Inferior parietal cortex (tissue), 1 donor: Measurements from ENCODE around the gene PCIF1.
"Not testable (repeated sequence)": the region's sequence is repeated elsewhere in the genome, so short reads cannot be mapped to it uniquely, and the experiment has no call there.

Experiments
- DNase-seq: peaks from one replicate; pipeline ENCODE4 v3.0.0-alpha.2; 2016; ENCODE audit errors: extremely low spot score

PCIF1 gene

DNA sequence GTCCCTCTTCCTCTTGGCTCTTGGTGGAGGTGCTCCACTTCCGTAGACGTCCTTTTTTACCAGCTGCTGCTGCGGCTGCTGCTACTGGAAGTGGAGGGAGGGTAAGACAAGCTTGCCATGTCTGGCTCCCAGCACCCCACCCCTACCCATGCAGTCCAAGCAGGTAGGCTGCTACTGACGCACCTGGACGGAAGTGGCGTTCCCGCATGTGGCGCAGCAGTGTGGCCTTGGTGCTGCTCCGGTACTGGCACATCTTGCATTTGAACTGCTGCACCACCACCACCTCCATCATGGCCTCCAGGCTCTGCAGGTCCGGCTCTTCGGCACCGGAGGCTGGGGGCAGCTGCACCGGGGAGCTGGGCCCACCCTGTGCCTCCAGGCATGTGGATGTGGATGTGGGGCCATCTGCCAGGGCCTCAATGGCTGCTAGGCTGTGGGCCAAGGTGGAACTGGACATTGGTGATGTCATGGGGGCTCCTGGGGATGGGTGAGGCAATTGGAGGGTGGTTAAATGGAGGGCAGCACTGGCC lies 33.1 kb downstream of the PCIF1 start:
- DNase-seq: no peak

DNA sequence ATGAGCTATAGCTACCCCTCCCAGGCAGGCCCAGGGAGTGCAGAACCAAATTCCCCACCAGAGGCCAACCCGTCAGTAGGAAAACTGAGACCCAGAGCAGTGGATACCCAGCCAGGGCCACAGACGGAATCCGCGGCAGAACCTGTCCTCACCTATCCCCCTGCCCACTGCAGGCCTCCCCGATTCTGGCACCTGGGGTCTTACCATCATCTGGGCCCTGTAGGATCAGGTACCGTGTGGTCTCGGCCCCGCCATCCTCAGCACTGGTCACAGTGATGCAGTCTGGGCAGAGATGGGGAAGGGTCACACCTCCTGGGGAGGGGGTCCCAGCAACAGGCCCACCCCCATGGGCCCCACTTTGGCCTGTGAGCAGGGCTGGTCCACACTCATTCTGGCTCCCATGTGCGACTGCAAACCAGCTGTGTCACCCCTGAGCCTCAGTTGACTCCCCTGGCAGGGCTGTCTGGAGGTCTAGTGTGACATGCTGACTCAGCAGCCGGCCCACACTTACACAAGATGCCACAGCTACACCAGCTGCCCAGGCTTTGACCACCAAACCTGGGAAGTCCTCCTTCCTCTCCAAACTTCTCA lies 33.7 kb downstream of the PCIF1 start:
- DNase-seq: no peak

DNA sequence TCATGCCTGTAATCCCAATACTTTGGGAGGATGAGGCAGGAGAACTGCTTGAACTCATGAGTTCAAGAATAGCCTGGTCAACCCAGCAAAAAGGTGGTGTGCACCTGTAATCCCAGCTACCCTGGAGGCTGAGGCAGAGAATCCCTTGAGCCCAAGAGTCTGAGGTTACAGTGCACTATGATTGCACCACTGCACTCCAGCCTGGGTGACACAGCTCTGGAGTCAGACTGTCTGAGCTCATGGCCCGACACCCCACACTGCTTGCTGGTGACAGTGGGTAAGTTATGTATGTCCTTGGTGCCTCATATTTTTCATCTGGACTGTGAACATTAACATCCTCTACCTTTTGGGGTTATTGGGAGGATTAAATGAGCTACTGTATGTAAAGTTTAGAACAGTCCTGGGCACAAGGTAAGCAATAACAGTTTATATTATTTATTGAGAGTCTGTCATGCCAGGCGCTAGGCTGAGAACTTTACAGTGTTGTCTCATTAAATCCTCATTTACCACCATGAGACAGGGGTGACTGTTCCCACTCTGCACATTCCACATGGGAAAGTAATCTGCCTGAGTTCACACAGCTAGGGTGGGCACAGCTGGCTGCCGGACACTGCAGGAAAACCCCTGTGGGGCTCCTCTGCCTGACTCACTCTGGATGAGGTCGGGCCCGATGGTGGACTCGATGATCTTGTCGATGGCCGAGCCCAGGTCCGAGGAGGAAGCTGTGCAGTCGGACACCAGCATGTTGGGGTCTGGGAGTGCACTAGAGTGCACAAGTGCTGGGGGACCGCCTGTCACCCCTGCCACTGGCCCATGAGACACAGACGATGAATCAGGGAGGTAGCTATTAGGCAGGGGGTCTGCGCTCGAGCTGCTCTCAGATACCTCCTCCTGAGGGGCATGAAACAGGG lies 34.6 kb downstream of the PCIF1 start:
- DNase-seq: no peak

DNA sequence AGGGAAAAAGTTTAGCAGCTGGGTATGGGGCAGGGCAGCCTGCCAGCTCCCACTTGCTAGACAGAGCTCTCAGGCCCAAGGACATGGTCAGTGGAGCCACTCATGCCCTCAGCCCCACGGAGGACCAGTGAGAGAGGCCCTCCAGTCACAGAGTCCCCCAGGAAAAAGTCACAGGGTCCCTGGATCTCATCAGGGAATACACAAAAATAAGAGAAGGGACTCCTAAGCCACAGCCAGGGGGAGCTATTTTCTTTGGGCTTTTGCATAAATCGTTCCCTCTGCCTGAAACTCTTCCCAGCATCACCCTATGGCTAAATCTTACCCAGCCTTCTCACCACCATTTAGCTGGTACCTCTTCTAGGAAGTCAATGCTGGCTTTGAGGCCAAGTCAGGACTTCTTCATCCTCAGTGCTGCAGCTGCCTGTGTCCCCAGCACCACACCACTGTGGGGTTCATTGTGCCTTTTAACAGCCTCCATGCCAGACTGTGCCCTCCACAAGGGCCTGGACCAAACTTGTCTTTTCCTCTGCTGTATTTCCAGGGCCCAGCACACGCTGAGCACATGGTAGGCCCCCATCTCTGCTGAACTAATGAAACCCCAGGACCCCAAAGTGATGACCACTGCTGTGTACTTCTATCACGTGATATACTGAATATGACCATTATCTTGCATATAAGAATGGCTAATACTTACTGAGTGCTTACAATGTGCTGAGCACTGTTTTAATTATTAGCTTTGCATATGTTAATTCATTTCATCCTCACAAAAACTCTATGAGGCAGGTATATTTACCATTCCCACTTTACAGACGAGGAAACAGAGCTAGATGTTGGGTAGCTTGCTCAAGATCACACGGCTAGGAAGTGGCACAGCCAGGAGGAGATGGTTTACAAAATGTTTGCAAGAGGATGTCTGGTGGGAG lies 35.5 kb downstream of the PCIF1 start:
- DNase-seq: peak; percentile 66

DNA sequence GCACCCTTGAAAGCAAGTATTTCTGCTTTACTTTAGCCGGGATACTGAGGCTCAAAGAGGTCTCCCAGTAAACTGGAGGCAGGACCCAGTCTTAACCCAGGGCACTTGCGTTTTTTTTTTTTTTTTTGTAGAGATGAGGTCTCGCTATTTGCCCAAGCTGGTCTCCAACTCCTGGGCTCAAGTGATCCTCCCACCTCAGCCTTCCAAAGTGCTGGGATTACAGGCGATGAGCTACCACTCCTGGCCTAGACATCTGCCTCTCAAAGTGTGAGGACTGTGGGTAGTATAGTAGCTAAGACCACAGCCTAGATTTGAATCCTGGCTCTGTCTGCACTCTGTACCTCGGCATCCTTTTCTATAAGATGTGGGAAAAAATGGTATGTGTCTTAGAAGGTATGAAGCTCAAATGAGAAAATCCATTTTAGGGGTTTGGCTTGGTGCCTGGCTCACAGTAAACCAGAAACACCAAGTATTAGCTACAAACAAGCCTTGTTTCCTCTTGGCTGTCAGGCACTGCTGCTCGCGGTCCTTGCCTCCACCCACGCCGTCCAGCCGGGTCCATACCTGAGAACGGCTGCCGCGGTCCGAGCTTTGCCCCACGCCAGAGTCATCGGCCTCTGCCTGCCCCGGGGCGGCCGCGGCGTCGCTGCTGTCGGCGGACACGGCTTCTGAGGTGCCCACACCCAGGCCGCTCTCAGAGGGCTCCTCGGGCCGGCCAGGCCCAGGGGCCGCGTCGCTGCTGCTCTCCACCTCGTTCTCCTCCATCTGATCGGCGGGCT lies 36.4 kb downstream of the PCIF1 start:
- peak; percentile 22 for DNase-seq

DNA sequence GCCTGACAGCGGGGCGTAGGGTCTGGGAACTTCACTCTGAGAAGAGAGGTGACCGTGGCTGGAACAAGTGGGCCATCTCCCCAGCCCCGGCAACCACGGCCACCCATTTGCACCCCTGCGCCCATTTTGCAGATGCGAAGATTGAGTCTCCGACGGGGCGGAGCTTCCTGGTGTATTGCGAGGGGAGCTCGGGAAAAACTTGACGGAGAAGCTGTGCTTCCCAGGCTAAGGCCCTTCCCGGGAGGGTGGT lies 36.9 kb downstream of the PCIF1 start:
- DNase-seq: no peak

DNA sequence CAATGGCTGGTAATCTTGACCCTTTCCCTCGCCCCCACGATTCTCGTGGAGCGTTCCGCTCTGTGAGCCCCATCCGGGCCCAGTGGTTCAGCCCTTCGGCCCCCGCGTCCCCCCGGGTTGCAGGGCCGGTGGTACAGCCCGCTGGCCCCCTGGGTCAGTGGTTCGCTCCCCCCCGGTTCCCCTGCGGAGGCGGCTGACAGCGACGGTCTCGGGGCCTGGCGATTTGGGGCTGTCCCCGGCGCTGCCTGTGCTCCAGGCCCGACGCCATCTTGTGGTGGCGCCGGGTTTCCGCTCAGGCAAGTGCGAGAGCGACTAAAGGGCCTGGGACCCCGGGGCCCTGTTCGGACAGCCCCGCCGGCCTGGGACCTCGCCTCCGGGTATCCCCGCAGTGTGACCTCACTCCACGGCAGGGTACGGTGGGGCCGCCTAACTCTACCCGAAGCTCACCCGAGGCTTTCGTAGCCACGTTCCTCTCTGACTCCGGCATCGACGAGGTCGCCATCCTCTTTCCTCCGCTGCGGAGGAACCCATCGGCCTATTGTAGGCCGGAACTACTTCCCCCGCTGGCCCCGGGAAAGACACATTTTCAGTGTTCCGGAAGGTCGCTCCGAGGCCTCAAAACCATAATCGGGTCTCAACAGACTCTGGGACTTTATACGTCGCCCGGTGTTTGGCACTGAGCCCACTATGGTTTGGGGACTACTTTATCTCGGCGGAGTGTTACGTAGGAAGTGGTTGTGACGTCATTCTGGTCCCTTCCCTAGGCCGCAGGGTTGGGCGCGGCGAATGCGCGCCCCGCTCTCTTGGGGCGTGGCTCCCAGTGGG lies 37.4 kb downstream of the PCIF1 start, which contains the start of gene ZNF335:
TSS of gene ZNF335 (minus strand) at position 529 of the 825 bp plus-strand sequence. CDS start 793 bp downstream, outside the sequence.
- peak; percentile 95 for DNase-seq

DNA sequence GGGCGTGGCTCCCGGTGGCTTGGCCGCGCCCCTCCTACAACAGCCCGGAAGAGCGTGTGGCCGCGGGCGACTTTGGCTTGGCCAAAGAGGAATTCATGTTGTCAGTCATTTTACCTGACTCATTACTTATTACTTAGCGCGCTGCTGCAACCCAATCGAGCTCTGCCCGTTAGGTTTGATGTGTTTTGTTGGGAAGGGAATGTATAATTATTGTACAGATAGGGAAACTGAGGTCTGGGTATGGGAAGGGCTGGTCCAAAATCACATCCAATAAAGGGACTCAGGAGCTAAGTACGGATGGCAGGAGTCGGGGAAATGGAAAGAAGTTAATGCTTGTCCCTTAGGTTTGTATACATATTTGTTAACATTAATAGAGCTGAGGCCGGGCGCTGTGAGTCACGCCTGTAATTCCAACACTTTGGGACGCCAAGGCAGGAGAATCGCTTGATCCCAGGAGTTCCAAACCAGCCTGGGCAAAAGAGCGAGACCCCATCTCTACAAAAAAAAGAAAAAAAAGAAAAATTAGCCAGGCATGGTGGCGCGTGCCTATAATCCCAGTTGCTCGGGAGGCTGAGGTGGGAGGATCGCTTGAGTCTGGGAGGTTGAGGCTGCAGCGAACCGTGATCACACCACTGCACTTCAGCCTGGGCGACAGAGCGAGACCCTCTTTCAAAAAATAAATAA lies 38.2 kb downstream of the PCIF1 start:
- no peak for DNase-seq

DNA sequence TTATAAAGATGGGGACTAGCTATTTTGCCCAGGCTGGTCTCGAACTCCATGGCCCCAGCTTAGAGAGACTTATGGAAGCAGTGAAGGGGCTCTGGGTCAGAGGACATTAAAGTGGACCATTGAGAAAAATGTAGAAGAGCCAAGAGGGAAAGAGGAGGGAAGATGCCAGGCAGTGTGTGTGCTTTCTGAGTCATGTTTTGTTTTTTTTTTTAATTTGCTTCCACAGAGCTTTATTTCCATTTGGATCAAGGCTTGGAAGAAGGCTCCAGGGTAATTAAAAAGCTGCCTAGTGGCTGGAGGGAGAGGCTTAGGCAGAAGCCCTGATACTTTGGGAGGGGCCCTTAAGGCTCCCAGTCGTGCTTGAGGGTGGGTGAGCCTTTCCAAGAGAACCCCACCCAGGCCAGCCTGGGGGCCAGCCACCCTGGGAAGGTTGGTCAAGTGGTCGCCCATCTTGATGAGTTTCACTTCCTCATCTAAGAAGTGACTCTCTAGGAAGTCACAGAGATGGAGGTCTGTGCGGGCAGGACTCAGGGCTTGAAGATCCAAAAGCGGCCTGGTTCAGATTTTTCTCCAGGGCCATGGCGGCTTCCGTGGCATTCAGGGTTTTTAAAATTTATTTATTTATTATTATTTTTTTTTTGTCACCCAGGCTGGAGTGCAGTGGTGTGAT lies 40.5 kb downstream of the PCIF1 start:
- DNase-seq: no peak

DNA sequence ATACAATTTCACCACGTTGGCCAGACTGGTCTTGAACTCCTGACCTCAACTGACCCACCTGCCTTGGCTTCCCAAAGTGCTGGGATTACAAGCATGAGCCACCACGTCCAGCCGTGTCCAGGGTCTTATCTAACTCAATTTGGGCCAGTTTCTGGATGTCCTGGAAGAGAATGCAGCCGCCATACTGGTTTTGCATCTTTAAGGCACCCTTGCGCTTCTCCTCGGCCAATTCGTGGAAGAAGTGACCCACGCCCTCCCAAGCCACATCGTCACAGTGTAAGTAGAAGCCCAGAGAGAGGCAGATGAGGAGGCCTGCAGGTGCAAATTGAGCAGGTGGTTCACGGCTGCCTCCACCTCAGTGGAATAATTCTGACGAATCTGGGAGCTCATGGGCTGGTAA lies 41.2 kb downstream of the PCIF1 start:
- DNase-seq: no peak

DNA sequence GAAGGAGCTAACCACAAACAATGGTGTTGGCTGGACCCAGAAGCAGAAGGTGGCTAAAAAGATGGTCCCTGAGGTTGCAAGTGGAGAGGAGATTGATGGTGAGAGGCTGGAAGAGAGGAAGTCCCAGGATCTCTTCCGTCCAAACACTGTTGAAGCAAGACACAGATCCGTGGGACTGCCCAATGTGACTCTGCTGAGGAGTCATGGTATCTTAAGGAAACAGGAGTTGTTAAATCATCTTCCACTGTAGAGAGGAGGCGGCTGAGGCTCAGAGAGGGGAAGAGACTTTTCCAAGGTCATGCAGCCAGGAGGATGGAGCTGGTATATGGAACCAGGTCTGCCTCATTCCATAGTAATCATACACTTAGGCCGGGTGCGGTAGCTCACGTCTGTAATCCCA lies 41.6 kb downstream of the PCIF1 start:
- no peak for DNase-seq

DNA sequence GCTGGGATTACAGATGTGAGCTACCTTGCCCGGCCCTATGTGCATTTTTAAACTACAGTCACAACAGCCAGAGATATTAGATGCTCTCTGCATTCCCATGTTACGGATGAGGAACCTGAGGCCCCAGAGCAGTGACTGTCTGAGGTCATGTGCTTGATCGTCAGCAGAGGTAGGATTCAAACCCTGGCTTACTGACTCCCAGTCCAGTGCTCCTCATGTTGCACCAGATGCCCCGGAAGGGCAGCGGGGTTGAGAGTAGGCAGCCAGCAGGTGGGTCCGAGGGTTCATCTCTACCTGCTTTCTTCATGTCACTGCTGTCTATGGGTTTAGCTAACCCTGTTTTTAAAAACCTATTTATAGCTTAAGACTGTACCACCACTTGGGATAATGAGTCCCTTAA lies 46.8 kb downstream of the PCIF1 start:
- DNase-seq: no peak

DNA sequence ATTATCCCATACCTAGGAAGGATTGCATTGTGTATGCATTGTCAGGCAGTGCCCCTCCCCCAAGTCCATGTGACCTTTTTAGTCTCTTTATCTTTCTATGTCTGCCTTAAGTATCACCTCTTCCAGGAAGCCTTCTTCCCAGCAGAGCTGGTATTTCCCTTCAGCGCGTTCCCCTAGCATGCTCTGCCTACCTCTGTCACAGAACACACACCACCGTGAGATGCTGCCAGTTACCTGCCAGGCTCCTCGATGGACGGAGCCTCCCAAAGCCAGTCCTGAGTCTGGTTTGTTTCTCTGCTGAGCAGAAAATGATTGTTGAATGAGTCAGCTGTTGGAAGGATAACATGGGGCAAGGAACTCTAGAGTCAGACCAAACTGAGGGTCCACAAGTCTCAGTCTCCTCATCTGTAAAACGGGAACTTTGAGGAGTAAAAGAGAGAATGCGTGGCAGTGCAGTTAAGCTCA lies 48.8 kb downstream of the PCIF1 start:
- no peak for DNase-seq

DNA sequence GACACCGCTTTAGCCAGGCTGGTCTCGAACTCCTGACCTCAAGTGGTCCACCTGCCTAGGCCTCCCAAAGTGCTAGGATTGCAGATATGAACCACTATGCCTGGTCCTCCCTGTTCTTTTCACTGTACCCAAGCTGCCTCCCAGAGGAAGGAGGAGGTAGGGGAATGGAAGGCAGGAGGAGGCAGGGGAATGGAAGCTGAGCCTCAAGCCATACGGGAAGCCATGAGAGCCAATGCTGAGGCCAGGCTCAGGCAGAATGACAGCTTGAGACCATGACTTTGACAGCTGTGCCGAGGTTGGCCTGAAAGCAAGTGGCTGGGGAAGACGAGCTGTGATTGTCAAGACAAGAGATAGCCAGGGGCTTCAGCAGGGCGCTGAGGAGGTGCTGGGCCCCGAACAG lies 51.1 kb downstream of the PCIF1 start:
- DNase-seq: no peak

DNA sequence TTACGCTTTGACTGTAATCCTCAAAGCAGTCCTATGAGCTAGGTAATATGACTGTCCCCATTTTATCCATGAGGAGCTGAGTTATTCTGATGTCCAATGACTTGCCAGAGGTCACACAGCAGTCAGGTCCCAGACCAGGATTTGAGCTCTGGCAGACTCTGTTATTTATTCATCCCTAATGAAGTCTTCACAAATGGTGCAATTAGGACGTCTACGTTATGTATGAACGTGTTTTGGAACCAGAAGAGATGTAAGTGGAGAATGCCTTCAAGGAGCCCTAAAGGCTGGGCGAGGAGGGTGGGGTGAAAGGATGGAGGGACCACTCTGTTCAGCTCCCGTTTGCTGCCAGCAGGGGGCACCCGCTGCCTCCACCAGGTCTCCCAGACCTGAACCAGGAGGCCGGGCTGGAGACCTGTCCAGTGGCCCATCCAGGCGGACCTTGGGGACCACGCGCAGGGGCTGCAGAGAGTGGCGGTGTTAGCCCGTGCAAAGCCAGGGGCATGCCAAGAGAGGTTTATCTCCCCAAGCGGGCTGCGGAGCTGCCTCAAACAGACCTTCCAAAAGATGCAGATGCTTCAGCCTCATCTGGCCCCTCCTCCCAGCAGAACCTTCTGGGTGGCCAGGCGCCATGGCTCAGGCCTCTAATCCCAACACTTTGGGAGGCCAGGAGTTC lies 52.8 kb downstream of the PCIF1 start:
- DNase-seq: peak; percentile 62

DNA sequence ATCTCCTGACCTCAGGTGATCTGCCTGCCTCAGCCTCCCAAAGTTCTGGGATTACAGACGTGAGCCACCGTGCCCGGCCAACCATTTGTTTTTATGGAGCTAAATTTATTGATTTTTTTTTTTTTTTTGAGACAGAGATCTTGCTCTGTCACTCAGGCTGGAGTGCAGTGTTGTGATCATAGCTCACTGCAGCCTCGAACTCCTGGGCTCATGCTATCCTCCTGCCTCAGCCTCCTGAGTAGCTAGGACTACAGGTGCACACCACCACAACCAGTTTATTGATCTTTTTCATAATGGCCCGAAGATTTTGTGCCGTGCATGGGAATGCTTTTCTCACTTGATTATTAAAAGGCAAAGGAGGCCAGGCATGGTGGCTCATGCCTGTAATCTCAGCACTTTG lies 54.3 kb downstream of the PCIF1 start:
- not testable (repeated sequence) for DNase-seq

DNA sequence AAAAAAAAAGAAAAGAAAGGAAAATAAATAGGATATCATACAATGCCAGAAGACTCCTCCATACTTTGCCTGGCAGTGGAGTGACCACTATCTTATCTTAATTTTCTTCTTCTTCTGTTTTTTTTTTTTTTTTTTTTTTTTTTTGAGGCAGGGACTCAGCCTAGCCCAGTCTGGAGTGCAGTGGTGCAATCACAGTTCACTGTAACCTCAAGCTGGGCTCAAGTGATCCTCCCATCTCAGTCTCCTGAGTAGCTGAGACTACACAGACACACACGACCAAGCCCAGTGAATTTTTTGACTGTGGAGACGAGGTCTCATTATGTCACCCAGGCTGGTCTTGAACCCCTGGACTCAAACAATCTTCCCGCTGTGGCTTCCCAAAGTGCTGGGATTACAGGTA lies 57.1 kb downstream of the PCIF1 start:
- DNase-seq: no peak

DNA sequence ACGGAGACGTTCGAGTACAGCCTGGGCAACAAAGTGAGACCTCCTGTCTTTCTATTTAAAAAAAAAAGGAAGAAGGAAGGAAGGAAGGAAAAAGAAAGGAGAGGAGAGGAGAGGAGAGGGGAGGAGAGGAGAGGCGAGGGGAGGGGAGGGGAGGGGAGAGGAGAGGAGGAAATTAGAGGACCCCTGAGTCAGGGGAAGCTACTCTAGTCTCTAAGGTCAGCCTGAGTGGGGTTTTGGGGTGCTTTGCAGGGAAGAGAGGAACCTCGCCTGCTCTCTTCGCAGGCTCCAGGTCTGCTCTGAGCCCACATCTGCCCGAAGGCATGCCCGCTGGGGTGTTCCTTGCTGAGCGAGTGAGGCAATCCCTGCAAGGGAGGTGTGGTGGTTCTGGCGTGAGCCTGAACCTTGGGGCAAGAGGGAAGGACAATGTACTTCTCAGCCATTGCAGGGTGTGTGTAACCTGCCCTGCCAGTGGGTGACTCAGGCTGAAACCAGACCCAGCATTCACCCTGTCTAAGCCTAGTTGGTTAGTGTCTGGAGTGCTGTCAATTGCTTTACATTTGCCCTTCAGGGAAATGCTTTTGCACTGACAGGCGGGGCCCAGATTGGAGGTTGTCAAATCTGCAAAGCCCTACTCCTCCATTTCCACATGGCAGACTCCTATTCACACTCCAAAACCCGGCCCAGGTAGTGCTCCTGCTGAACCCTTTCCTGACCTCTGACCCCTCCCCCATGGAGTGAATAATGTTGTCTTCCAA lies 58.9 kb downstream of the PCIF1 start:
- DNase-seq: no peak
